Sigmoid colon (tissue), 7 donors: ENCODE data around the gene FCN3. TPM values are rescaled to one million over a fixed set of nuclear protein-coding genes. Genes with fewer than 3 reads are reported as not detected.

Source experiments
- DNase-seq: peaks from one replicate; pipeline ENCODE4 v3.0.0-alpha.2; 2019
- H3K27ac ChIP-seq, 4 donors: fragments of 200-600 bp; sonication (generic); one replicate each; pipeline ENCODE4 v1.5.1; 2016 to 2019; ENCODE audit warnings: mild to moderate bottlenecking in 1 of 4
- H3K27me3 ChIP-seq, 3 donors: fragments of 200-600 bp; sonication (generic); one replicate each; pipeline ENCODE4 v1.5.1; 2019; ENCODE audit warnings: mild to moderate bottlenecking in 1 of 3
- H3K36me3 ChIP-seq, 4 donors: fragments of 200-600 bp; sonication (generic); one replicate each; pipeline ENCODE4 v1.5.1; 2016 to 2019
- H3K4me1 ChIP-seq, 4 donors: fragments of 200-600 bp; sonication (generic); one replicate each; pipeline ENCODE4 v1.5.1; 2017 to 2019
- H3K4me3 ChIP-seq, 4 donors: fragments of 200-600 bp; sonication (generic); one replicate each; pipeline ENCODE4 v1.5.1; 2017 to 2019; ENCODE audit warnings: mild to moderate bottlenecking in 2 of 4, moderate library complexity in 1 of 4
- H3K9me3 ChIP-seq, 4 donors: fragments of 200-600 bp in 3 of 4; sonication (generic) in 3 of 4; one replicate each; pipeline versions ENCODE4 v1.5.1 to v1.6.1; 2013 to 2019
- CTCF ChIP-seq, 4 experiments: fragments of 450-650 bp in 3 of 4; fragments of 200-600 bp in 1 of 4; IDR thresholded peaks; one replicate each; pipeline ENCODE4 v1.5.1; 2016 to 2019; ENCODE audit warnings: antibody characterized with exemption in 4 of 4, mild to moderate bottlenecking in 3 of 4, moderate library complexity in 2 of 4
- EP300 ChIP-seq, 4 donors: sonication (generic); formaldehyde crosslinking; IDR thresholded peaks; one replicate each; pipeline ENCODE4 v1.6.1; 2017; ENCODE audit warnings: antibody characterized with exemption in 4 of 4
- POLR2A ChIP-seq, 2 donors: fragments of 450-650 bp; IDR thresholded peaks; one replicate each; pipeline ENCODE4 v1.6.1; 2016; ENCODE audit warnings: antibody characterized with exemption in 2 of 2, mild to moderate bottlenecking in 2 of 2, moderate library complexity in 2 of 2
- POLR2AphosphoS5 ChIP-seq, 4 donors: sonication (generic); formaldehyde crosslinking; IDR thresholded peaks; one replicate each; pipeline ENCODE4 v1.6.1; 2017; ENCODE audit warnings: antibody characterized with exemption in 4 of 4
- WGBS, 2 donors: extraction: QIAGEN DNeasy Blood & Tissue Kit; methylation state at CpG; one replicate each; pipeline ENCODE4 v1.1.7; 2013; 5-methylcytosine and 5-hydroxymethylcytosine counted together
- intact Hi-C: fragments of 100-400 bp; cut with DNase I; formaldehyde crosslinking; loops from one replicate; pipeline ENCODE4 v1.15.1; 2023
- polyA plus RNA-seq, 3 donors: library from polyadenylated mRNA; stranded (reverse); fragments of 200-250 nt; gene quantifications; one replicate each; pipeline ENCODE4 v1.2.3, GENCODE V29; 2013
- total RNA-seq, 4 donors: library from RNA; depleted of rRNA; stranded (reverse); fragments of >200 nt; gene quantifications; one replicate each; pipeline ENCODE4 v1.1.0, GENCODE V29; 2016
- donor health status: healthy with polysubstance abuse.
- donor health status: Bipolar disorder and iron deficiency.
- donor health status: healthy.

Gene FCN3
- total and polyA plus RNA-seq, 7 donors: 0.49 to 4.6 (median 2.5) TPM

GRCh38 chr1:27405074-27405473, 30.4 kb upstream of the FCN3 start:
- Histone ChIP-seq H3K27ac (peak overlapping the region; percentile 79 to 88 (median 81)), H3K4me3 (no peak overlapping the region), H3K36me3 (peaks cover 10 to 41% (median 33%) of the 10 kb centered on the region in 4 donors), H3K9me3 (no peaks in the 10 kb centered on the region), H3K27me3 (no peaks in the 10 kb centered on the region), H3K4me1 (peaks cover 0 to 65% (median 57%) of the 10 kb centered on the region in 4 donors)
- intact Hi-C loops: no loop called here
- WGBS, 2 donors: 77 to 78% methylated on average over 13 of the region's 13 CpGs
- no peak for DNase-seq
- TF ChIP-seq CTCF (IDR thresholded peaks at IDR 0.05) (no peak), POLR2AphosphoS5 (IDR thresholded peaks at IDR 0.05) (peak in 1 of 4 donors; percentile 62)

- Histone ChIP-seq H3K4me1 (peaks cover 0 to 76% (median 66%) of the 10 kb centered on the region in 4 donors), H3K36me3 (peaks cover 5 to 30% (median 25%) of the 10 kb centered on the region in 4 donors), H3K27me3 (no peaks in the 10 kb centered on the region), H3K27ac (peak overlapping the region; percentile 79 to 88 (median 81)), H3K9me3 (no peaks in the 10 kb centered on the region), H3K4me3 (no peak overlapping the region)
- DNase-seq: no peak
- no peak for TF ChIP-seq CTCF (IDR thresholded peaks at IDR 0.05)
- intact Hi-C loops: loop anchor here (5.0 kb wide), 2 partner anchors 153 to 258 kb away; no protein-coding TSS in a partner anchor
These were observed 29.3 kb upstream of the FCN3 start for GRCh38 chr1:27403931-27404330.

DNA sequence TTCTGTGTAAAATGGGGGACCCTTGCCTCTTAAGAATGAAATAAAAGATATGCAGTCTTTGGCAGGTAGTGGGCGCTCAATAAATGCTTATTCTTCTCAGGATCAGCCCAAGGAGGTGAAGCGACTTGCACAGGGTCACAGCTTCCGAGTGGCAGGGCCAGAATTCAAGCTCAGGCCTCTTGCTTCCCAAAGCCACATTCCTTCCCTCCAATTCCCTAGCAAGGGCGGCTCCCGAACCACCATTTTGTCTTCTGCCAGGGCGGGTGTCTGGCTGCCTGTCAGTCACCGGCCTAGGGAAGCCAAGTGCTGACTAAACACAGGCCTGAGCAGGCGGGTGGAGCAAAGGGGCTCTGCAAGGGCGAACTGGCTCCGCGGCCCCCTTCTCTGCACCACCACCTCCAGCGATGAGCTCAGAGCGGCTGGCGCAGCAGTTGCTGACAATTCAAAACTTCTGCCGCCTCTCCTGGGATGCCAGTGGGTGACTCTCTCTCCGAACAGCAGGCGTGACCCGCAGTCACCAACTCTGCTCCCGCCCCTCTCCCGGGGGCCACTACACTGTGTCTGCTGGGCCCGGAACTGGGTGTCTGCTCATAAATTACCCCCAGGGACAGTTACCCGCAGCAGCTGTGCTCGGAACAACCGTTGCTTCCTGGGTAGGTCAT, 28.6 kb upstream of the FCN3 start:
- intact Hi-C loops: loop anchor here (5.0 kb wide), 2 partner anchors 154 to 259 kb away; no protein-coding TSS in a partner anchor
- Histone ChIP-seq H3K4me1 (peaks cover 0 to 83% (median 67%) of the 10 kb centered on the region in 4 donors), H3K36me3 (peaks cover 5 to 22% (median 19%) of the 10 kb centered on the region in 4 donors), H3K9me3 (no peaks in the 10 kb centered on the region), H3K27me3 (no peaks in the 10 kb centered on the region), H3K4me3 (peak overlapping the region in 2 of 4 donors; percentile 16 to 21), H3K27ac (peak overlapping the region; percentile 79 to 88 (median 81))
- WGBS, 2 donors: 34 to 70% methylated on average over 24 of the region's 24 CpGs
- DNase-seq: peak; percentile 91
- TF ChIP-seq POLR2AphosphoS5 (IDR thresholded peaks at IDR 0.05): peak in 3 of 4 donors; percentile 35 to 50 (median 41)
- no peak for TF ChIP-seq EP300 (IDR thresholded peaks at IDR 0.05)

- DNase-seq: peak; percentile 91
These were observed 27.7 kb upstream of the FCN3 start for GRCh38 chr1:27402349-27402754.

More at GRCh38 chr1:27402349-27402754, 27.7 kb upstream of the FCN3 start:
- Histone ChIP-seq H3K27ac (peak overlapping the region; percentile 79 to 88 (median 81)), H3K27me3 (no peaks in the 10 kb centered on the region), H3K36me3 (peaks cover 5 to 14% (median 10%) of the 10 kb centered on the region in 4 donors), H3K9me3 (no peaks in the 10 kb centered on the region), H3K4me1 (peaks cover 0 to 83% (median 67%) of the 10 kb centered on the region in 4 donors), H3K4me3 (no peak overlapping the region)
- TF ChIP-seq EP300 (IDR thresholded peaks at IDR 0.05) (no peak), POLR2A (IDR thresholded peaks at IDR 0.05) (no peak), CTCF (IDR thresholded peaks at IDR 0.05) (peak; percentile 14 to 60 (median 44)), POLR2AphosphoS5 (IDR thresholded peaks at IDR 0.05) (peak; percentile 16 to 61 (median 50))
- WGBS, 2 donors: 19 to 37% methylated on average over 8 of the region's 8 CpGs
- intact Hi-C loops: loop anchor here (5.0 kb wide), 2 partner anchors 155 to 260 kb away; no protein-coding TSS in a partner anchor
